ENCODE results near the gene PNPLA8.
A peak's percentile ranks its signal among the peaks of the same experiment; 100 is the strongest.
"Not testable (repeated sequence)": the region's sequence is repeated elsewhere in the genome, so short reads cannot be mapped to it uniquely, and the experiment has no call there.

The PNPLA8 gene, protein sequence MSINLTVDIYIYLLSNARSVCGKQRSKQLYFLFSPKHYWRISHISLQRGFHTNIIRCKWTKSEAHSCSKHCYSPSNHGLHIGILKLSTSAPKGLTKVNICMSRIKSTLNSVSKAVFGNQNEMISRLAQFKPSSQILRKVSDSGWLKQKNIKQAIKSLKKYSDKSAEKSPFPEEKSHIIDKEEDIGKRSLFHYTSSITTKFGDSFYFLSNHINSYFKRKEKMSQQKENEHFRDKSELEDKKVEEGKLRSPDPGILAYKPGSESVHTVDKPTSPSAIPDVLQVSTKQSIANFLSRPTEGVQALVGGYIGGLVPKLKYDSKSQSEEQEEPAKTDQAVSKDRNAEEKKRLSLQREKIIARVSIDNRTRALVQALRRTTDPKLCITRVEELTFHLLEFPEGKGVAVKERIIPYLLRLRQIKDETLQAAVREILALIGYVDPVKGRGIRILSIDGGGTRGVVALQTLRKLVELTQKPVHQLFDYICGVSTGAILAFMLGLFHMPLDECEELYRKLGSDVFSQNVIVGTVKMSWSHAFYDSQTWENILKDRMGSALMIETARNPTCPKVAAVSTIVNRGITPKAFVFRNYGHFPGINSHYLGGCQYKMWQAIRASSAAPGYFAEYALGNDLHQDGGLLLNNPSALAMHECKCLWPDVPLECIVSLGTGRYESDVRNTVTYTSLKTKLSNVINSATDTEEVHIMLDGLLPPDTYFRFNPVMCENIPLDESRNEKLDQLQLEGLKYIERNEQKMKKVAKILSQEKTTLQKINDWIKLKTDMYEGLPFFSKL

DNA sequence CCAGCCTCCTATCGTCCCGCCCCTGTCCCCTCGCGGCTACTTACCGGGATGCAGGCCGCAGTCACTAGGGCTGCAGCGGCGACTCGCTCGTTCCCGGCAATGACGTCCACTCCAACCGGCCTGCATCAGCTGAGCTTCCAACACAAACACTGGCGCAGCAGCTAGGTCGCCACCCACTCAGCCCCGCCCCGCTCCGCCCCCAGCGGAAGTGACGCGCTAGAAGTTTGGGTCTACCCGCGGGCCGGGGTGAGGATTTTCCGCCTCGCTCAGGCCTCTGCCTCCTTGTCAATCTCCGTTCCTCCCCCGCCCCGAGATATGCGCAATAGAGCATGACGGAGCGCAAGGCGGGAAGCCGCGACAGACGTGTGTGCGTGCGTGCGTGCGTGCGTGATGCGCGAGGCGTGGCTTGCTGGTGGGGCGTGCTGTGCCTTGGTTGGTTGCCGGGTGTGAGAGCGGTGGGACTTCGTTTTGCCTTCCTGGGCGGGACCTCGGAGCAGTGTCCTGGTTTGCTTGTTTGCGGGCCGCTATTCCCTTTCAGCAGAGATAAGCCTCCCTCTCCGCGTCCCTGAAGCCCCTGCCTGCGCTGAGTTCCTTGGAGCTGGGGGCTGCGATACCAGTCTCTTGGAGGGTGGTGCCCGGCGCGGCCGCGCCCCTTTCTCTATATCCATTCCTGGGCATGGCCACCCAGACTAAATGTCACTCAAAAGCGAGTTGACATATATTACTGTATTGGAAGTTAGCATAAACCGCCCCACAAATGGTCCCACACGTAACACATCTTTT, at the start of gene PNPLA8:
PNPLA8 (minus strand) TSS at position 151 of the 783 bp plus-strand sequence. CDS start 10,644 bp downstream, outside the sequence.
- DNase-seq: peak; percentile 100

DNA sequence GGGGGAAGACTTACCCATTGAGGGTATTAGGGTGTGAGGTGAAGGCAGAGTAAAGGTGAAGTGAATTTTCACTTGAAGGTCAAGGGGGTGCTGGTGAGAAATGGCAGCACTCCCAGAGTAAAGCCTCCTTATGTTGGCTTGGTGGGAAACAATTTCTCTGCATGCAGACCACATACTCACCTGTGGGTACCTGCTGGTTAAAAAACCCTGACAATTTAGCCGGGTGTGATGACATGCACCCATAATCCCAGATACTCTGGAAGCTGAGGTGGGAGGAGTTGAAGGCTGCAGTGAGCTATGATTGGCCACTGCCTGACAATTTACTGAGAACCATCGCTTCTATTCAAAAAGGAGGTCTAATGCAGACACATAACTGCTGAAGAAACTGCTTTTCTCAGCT, 49.2 kb upstream of the PNPLA8 start:
- DNase-seq: no peak

DNA sequence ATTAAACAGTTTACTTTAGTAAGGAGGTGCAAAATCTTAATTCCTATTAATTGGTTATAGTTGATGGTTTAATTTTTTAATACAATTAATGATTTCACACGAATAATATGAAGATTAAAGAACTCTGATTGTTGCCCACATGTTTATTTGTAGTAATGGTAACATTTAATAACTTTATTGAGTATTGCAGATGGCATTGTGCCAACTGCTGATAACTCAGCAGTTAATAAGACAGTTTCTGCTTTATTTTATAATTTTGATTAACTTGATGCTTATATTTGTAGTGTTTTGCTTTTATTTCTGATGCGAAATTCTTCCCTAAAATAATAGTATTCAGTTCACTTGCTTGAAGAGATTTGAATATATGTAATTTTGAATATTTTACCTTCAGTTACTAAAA, 46.5 kb upstream of the PNPLA8 start:
- DNase-seq: no peak

DNA sequence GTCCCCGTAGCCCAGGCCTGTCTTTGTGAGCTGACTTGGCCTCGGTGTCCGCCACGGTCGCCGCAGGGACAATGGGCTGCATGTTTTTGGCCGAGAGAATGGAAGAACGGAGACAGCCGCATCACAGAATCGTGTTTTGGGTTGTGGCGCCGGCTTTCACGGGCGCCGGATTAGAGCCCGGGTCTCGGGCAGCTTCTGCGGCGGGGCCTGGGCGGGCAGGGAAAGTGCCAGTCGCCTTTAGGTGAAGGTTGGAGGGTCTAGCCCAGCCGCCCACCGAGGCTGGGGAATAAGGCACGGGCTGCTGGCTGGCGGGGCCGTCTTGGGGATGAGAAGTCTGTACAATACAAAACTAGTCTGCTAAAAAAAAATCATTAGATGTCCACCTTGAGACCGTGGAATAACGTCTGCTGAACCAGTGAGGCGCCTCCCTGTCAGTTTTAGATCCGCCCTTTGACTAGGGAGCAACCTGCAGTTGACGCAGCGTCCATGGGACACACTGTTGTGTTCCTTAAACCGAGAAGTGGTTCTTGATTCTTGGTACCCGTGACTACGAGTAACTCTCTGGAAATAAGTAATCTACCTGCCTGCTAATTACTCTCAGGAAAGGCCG, 44.3 kb upstream of the PNPLA8 start:
- peak; percentile 48 for DNase-seq

DNA sequence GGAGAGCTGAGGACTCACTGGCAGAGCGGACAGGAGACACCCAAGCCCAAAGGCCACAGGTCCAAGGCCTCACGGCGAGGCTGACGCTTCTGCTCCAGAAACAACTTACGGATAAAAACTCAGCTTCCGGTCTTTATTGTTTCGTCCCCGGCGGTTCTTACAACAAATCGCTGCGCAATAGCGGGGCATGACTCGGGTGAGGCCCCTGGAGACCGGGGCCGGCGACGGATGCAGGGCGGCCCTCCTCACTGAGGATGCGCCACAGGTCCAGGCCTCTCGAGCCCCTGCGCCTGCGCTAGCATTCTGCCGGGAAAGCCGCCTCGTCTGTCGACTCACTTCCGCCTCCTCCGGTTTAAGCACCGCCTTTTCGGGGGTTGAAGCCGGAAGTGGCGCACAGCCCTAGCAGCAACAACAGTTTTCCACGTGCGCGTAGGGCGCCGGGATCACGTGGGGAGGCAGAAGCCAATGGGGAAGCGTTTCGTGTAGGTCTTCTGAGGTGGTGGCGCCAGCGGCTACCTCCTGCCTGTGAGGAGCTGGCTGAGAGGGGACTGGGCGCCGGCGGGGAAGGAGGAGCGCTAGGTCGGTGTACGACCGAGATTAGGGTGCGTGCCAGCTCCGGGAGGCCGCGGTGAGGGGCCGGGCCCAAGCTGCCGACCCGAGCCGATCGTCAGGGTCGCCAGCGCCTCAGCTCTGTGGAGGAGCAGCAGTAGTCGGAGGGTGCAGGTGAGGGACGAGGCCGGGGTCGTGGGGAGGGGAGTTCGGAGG, 43.6 kb upstream of the PNPLA8 start, which contains the start of the genes DNAJB9 and THAP5:
DNAJB9 (plus strand) TSS at position 494 of the 765 bp plus-strand sequence. CDS start 1,853 bp downstream, outside the sequence.
THAP5 (minus strand) TSS at position 326 of the 765 bp plus-strand sequence; CDS start at position 189, 137 bp downstream.
- DNase-seq: peak; percentile 98

DNA sequence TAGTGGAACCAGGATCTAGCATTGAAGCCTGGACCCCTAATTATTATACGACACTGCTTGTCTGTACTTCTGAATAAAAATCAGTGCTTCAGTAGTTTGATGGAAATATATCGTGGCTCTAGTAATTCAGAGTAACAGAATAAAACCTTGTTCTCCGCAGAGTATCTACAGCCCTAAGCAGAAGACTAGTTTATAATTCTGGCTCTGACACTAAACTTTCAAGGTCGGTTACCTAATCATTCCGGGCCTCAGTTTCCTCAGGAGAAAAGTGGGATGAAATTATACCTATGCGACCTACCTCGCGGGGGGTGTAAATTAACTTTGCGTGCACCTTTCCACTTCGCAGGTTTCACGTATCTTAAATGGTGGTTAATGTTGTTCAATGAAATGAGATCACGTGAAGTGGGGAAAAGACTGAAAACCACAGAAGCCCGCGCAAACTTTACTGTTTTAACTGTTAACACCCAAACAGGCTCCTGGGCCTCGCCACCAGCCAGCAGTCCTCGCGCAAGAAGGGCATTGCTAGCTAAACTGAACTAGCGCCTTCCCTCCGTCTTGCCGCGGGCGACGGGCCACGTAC, 43.0 kb upstream of the PNPLA8 start:
- no peak for DNase-seq

DNA sequence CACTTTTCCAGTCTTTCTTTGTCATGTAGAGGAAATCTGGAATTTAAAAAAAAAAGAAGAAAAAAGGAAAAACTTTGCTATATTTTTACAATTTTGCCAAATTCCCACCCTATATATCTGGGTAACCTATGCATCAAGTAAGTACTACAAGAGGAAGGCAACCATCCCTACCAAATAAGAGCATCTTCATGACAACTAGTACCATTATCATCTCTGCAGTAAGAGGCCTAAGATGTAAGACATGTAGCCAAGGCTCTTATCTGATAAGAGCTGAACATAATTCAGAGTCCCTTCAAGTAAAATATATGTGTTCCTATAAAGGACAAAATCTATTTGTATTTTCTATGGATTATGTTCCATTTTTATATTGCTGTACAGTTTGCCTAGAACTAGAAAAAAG, 40.1 kb upstream of the PNPLA8 start:
- no peak for DNase-seq

DNA sequence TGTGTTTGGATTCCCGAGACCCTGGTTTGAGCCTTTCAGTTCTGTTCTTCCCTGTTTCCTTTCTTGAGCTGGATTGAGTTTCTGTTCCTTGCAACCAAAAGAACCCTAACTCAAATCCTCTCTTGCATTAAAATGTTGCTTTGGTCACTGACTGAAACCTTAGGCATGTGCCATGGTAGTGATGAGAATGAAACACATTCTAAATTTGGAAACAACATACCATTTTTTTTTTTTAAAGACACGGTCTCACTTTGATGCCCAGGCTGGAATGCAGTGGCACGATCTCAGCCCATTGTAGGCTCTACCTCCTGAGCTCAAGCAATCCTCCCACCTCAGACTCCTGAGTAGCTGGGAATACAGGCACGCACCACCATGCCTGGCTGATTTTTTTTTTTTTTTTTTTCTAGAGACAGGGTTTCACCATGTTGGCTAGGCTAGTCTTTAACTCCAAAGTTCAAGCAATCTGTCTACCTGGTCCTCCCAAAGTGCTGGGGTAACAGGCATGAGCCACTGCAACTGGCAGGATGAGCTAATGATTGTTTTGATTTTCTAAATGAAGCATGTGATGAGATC, 35.2 kb upstream of the PNPLA8 start:
- no peak for DNase-seq

DNA sequence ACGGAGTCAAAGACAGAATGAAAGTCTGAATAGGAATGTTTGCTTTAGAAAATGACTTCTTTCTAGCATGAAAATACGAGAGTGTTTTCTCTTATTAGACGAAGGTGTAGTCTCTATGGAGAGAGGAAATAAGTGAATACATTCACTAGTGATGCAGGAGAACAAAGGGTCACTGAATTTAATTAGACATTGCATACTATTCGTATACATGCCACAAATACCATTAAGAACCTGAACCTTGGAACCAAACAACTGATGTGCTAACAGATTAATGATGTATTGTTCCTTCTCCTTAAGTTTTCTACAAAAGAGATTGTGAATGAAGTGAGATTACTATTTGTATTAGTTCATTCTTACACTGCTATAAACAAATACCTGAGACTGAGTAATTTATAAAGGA, 33.3 kb upstream of the PNPLA8 start:
- no peak for DNase-seq

DNA sequence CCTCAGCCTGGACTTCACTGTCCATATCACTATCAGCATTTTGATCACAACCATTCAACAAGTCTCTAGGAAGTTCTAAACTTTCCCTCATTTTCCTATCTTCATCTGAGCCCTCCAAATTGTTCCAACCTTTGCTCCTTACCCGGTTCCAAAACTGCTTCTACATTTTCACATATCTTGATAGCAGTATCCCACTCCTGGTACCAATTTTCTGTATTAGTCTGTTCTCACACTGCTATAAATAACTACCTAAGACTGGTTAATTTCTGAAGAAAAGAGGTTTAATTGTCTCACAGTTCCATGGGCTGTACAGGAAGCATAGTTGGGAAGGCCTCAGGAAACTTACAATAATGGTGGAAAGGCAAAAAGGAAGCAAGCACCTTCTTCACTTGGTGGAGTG, 31.7 kb upstream of the PNPLA8 start:
- no peak for DNase-seq

DNA sequence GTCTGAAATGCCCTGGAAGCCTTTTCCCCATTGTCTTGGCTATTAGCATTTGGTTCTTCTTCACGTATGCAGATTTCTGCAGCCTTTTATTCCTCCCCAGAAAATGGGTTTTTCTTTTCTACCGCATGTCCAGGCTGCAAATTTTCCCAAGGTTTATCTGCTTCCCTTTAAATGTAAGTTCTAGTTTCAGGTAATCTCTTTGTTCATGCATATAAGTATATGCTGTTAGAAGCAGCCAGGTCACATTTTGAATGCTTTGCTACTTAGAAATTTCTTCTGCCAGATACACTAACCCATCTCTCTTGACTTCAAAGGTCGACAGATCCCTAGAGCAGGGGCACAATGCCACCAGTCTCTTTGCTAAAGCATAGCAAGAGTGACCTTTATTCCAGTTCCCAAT, 31.3 kb upstream of the PNPLA8 start:
- no peak for DNase-seq

DNA sequence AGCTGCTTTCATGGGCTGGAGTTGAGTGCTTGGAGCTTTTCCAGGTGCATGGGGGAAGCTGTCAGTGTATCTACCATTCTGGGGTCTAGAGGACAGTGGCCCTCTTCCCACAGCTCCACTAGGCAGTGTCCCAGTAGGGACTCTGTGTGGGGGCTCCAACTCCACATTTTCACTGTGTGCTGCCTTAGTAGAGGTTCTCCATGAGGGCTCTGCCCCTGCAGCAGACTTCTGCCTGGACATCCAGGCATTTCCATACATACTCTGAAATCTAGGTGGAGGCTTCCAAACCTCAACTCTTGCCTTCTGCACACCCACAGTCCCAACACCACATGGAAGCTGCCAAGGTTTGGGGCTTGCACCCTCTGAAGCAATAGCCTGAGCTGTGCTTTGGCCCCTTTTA, 30.7 kb upstream of the PNPLA8 start:
- not testable (repeated sequence) for DNase-seq

DNA sequence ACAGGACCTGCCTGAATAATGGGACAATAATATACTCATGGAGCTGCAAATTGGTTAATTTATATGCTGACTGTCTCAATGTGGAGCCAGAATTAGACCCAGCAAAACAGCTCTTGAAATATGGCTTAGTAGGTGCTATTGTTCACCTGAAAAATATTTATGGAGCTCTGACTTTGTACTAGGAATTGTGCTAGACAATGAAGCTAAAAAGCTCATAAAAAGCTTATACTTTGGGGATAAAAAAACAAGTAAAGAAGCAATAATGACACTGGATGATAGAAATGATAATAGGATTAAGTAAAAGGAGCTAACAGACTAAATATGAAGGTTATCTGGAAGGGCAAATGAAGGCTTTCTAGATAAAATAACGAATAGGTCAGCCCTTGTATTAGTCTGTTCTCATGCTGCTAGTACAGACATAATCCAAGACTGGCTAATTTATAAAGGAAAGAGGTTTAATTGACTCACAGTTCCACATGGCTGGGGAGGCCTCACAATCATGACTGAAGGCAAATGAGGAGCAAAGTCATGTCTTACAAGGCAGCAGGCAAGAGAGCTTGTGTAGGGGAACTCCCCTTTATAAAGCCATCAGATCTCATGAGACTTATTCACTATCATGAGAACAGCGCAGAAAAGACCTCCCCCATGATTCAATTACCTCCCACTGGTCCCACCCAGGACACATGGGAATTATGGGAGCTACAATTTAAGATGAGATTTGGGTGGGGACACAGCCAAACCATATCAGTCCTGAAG, 22.4 kb upstream of the PNPLA8 start:
- DNase-seq: not testable (repeated sequence)

DNA sequence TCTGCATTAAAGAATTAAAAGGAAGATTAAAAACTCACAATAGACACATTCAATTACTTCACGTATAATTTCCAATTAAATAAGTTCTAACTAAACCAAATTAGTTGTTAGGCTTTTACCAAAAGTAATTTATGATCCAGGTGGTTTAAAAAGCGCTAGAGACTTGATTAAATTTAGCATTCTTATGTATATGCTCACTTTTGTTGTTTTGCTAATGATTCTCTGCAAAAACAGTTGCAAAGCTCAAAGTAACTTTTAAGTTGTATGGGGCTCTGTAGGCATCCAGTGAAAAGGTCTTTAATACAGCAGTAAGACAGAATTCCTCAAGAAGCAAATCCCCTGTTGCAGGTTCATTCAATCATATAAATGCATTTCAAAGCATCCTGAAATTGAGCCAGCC, 15.5 kb upstream of the PNPLA8 start:
- no peak for DNase-seq

DNA sequence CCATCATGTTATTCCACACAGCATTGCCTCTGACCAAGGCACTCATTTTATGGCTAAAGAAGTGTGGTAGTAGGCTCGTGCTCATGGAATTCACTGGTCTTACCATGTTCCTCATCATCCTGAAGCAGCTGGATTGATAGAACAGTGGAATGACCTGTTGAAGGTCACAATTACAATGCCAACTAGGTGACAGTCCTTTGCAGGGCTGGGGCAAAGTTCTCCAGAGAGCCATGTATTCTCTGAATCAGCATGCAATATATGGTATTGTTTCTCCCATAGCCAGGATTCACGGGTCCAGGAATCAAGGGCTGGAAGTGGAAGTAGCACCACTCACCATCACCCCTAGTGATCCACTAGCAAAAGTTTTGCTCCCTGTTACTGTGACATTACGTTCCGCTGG, 12.8 kb upstream of the PNPLA8 start:
- not testable (repeated sequence) for DNase-seq

DNA sequence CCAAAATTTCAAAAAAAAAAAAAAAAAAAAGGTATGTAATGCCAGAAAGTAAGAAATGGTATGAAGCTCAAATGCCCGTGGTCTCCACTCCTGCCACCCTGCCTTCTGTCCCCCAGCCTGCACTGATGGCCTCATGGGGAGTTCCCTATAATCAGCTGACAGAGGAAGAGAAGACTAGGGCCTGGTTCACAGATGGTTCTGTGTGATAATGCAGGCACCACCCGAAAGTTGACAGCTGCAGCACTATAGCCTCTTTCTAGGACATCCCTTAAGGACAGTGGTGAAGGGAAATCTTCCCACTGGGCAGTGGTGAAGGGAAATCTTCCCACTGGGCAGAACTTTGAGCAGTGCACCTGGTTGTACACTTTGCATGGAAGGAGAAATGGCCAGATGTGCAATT, 12.3 kb upstream of the PNPLA8 start:
- not testable (repeated sequence) for DNase-seq

DNA sequence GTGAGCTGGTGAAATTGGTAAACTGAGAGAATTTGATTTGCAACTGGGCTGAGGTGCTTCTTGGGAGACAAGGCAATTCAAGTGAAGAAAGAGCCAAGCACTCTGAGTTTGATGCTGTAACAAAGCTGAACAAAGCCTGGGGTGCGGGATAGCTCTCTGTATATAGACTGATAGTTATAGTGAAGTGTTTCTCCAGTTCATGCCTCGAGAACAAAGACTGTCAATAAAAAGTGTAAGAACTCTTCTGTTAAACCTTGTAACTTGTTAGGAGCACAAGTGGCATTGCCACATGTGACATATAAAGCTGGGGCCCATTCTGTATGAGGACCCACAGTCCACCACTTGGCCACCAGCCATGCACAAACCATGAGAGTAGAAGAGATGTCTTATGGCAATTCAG, 11.3 kb upstream of the PNPLA8 start:
- no peak for DNase-seq

DNA sequence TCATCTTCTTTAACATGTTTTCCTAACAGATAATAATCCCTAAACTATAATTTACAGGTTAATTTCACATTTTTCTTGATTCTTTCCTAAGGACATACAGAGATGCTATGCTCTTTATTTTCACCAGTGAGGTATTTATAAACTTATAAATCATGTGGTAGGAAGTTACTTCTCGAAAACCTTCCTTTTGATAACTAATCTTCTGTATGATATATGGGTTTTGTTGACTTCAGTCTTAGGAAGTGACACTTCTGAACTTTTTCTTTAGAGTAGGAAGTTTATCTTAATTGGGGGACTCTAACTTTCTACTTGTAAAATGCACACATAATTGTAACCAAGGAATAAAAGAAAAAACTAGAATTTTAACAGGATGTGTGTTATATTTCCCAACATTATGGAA, 9.8 kb upstream of the PNPLA8 start:
- no peak for DNase-seq

DNA sequence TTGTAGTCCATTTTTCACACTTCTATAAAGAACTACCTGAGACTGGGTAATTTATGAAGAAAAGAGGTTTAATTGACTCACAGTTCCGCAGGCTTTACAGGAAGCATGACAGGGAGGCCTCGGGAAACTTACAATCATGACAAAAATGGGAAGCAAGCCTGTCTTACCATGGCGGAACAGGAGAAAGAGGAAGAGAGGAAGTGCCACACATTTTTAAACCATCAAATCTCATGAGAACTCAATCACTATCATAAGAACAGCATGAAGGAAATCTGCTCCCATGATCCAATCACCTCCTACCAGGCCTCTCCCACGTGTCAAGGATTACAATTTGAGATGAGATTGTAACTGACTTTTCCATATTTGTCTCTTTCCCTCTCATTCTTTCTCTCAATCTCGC, 9.3 kb upstream of the PNPLA8 start:
- no peak for DNase-seq

DNA sequence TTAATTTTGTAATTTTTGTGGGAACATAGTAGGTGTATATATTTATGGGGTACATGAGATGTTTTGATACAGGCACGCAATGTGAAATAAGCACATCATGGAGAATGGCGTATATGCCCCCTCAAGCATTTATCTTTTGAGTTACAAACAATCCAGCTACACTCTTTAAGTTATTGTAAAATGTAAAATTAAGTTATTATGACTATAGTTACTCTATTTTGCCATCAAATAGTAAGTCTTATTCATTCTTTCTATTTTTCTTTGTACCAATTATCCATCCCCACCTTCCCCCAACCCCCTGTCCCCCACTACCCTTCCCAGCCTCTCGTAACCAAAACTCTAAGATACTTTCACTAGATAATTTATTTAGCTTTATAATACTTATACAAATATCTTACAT, 7.8 kb upstream of the PNPLA8 start:
- DNase-seq: no peak
